ENCODE data around the gene NALCN. TPM values are rescaled to one million over a fixed set of nuclear protein-coding genes. Genes with fewer than 3 reads are reported as not detected.

The NALCN gene
- total and polyA plus RNA-seq, 2 of the 8 experiments (the other 6 are each of a cell fraction or from before 2014, with no cell fraction given), result 0.26 to 0.54 TPM

DNA sequence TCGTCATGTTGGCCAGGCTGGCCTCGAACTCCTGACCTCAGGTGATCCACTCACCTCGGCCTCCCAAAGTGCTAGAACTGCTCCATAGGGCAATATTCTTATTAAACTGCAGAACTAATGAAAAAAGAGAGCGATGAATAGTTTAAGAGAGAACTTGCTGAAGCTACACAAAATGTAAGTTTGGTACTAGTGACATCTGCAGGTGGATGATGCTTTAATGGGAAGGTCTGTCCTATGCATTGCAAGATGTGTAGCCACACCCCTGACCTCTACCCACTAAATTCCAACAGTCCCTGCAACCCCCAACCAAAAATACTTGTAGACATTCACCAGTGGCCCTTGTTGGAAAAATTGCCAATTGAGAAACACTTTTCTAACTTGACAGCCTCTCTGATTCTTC lies 117.8 kb downstream of the NALCN start:
- H4K20me1 ChIP-seq (replicated peaks in 1 of 2; ENCODE audit: control insufficient read depth in 1 of 2, insufficient read depth in 2 of 2, low read length in 2 of 2), result no peaks in the 10 kb centered on the region
- no peaks in the 10 kb centered on the region for H3K36me3 ChIP-seq (ENCODE audit: control insufficient read depth in 2 of 4, insufficient read depth in 4 of 4, low read length in 3 of 4)
- WGBS, 2 experiments (ENCODE audit: extremely low coverage in 1 of 2, insufficient coverage in 1 of 2, insufficient read length in 1 of 2, insufficient replicate concordance in 2 of 2, low coverage in 1 of 2, low lambda C conversion rate in 2 of 2, missing lambda C conversion rate in 1 of 2), result 92% methylated on average over 3 of the region's 4 CpGs; no CpG with 5 or more reads in 1 of the 2 experiments
- no peaks in the 10 kb centered on the region for H3K9me3 ChIP-seq (ENCODE audit: insufficient read depth in 2 of 2, low read depth in 1 of 2, low read length in 1 of 2)
- no peak overlapping the region for H3K4ac ChIP-seq (replicated peaks; ENCODE audit: insufficient read length, low read depth, low read length)
- no peak overlapping the region for H2BK12ac ChIP-seq (ENCODE audit: low read depth, low read length)
- no peak overlapping the region for H2AK5ac ChIP-seq (ENCODE audit: low read depth, low read length)
- no peaks in the 10 kb centered on the region for H3K4me1 ChIP-seq (replicated peaks in 1 of 4; ENCODE audit: control insufficient read depth in 3 of 4, insufficient read depth in 4 of 4, low read length in 3 of 4)
- DNase-seq (ENCODE audit: low read depth in 1 of 2, low spot score in 2 of 2), result no peak
- H3K14ac ChIP-seq (ENCODE audit: insufficient read length), result no peak overlapping the region
- FAIRE-seq, result no peak
- H2BK5ac ChIP-seq (ENCODE audit: low read depth, low read length), result no peak overlapping the region
- no peaks in the 10 kb centered on the region for H3K27me3 ChIP-seq (replicated peaks in 1 of 4; ENCODE audit: control insufficient read depth in 3 of 4, extremely low read depth in 1 of 4, insufficient read depth in 3 of 4, low read length in 3 of 4)
- H3K23ac ChIP-seq (ENCODE audit: insufficient read length), result no peak overlapping the region
- H3K18ac ChIP-seq (ENCODE audit: extremely low read depth, low read length), result no peak overlapping the region
- no peak for TF ChIP-seq FOSL1 (IDR thresholded peaks at IDR 0.05; ENCODE audit: insufficient read depth, low read depth, low read length)
- TF ChIP-seq NANOG (IDR thresholded peaks at IDR 0.05; ENCODE audit: insufficient read depth, low read depth, low read length, poor library complexity, severe bottlenecking), result no peak
- TF ChIP-seq, protein P1, sequence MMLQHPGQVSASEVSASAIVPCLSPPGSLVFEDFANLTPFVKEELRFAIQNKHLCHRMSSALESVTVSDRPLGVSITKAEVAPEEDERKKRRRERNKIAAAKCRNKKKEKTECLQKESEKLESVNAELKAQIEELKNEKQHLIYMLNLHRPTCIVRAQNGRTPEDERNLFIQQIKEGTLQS (IDR thresholded peaks at IDR 0.05; ENCODE audit: insufficient read depth, low read depth, low read length), result no peak
- TF ChIP-seq ZNF274 (IDR thresholded peaks at IDR 0.05; ENCODE audit: borderline replicate concordance, extremely low read depth, low read length), result no peak
- TF ChIP-seq SIRT6 (IDR thresholded peaks at IDR 0.05; ENCODE audit: low read length), result no peak
- no peak for TF ChIP-seq BCL11A (IDR thresholded peaks at IDR 0.05; ENCODE audit: low read depth in 2 of 2, low read length in 2 of 2)
- TF ChIP-seq, protein P2, sequence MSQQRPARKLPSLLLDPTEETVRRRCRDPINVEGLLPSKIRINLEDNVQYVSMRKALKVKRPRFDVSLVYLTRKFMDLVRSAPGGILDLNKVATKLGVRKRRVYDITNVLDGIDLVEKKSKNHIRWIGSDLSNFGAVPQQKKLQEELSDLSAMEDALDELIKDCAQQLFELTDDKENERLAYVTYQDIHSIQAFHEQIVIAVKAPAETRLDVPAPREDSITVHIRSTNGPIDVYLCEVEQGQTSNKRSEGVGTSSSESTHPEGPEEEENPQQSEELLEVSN (IDR thresholded peaks at IDR 0.05), result no peak
- no peak for TF ChIP-seq PHF8 (conservative IDR thresholded peaks at IDR 0.05; ENCODE audit: low read depth, low read length)
- TF ChIP-seq SUZ12 (IDR thresholded peaks at IDR 0.05; ENCODE audit: low read length), result no peak
- TF ChIP-seq ASH2L (IDR thresholded peaks at IDR 0.05; ENCODE audit: low read length), result no peak
- no peak for TF ChIP-seq EZH2 (IDR thresholded peaks at IDR 0.05; ENCODE audit: low read depth, low read length, severe bottlenecking)
- TF ChIP-seq RXRA (IDR thresholded peaks at IDR 0.05; ENCODE audit: insufficient read depth, low read depth, low read length), result no peak
- no peak overlapping the region for H4K5ac ChIP-seq (ENCODE audit: insufficient read length, low read depth, low read length)
- H3K79me1 ChIP-seq (ENCODE audit: low read depth, low read length), result no peaks in the 10 kb centered on the region
- no peaks in the 10 kb centered on the region for H3K79me2 ChIP-seq (ENCODE audit: control insufficient read depth in 1 of 2, insufficient read depth in 2 of 2, low read length in 2 of 2)
- H4K8ac ChIP-seq (ENCODE audit: extremely low read depth, insufficient read depth, low read length), result no peak overlapping the region
- no peak overlapping the region for H3K4me2 ChIP-seq (ENCODE audit: insufficient read depth in 1 of 2, low read depth in 2 of 2, low read length in 2 of 2)
- H2AFZ ChIP-seq (ENCODE audit: low read length), result no peak overlapping the region
- H3K27ac ChIP-seq (ENCODE audit: low read depth, low read length), result no peak overlapping the region
- H3K23me2 ChIP-seq (ENCODE audit: low read depth, low read length), result no peaks in the 10 kb centered on the region
- no peak overlapping the region for H3K4me3 ChIP-seq (ENCODE audit: extremely low read depth in 1 of 4, insufficient read depth in 2 of 4, low read depth in 3 of 4, low read length in 4 of 4)
- H2BK20ac ChIP-seq (ENCODE audit: low read length), result no peak overlapping the region
- no peak overlapping the region for H2BK15ac ChIP-seq (ENCODE audit: low read length)
- ChIA-PET CTCF (ENCODE audit: partially characterized antibody) (interaction anchor here (0.6 to 1.2 kb wide), 2 partner anchors 10 to 853 kb away, joined by 3 read pairs; no protein-coding TSS in a partner anchor), POLR2A (ENCODE audit: partially characterized antibody) (no interaction called here)
- H2BK120ac ChIP-seq (replicated peaks; ENCODE audit: low read depth, low read length), result no peak overlapping the region
- H3K56ac ChIP-seq (replicated peaks; ENCODE audit: insufficient read length, low read depth, low read length), result no peak overlapping the region
- no peak overlapping the region for H3K9ac ChIP-seq (replicated peaks in 1 of 4; ENCODE audit: extremely low read depth in 1 of 4, low read depth in 3 of 4, low read length in 3 of 4)
- no peak overlapping the region for H4K91ac ChIP-seq (replicated peaks; ENCODE audit: insufficient read length, low read length)

Data from H1 (cell line).